MCF 10A (cell line): ENCODE results near the gene KCTD16. TPM values are rescaled to one million over a fixed set of nuclear protein-coding genes. Genes with fewer than 3 reads are reported as not detected.

Experiments used
- BruUV-seq: library from RNA; stranded (reverse); fragments of 400-500 nt; replicated peaks from 2 replicates; lab custom pipeline; 2021; lab: Mats Ljungman, UMichigan
- CTCF ChIA-PET: fragments of 300-600 bp; sonication (Branson Sonifier 250); formaldehyde crosslinking; extraction: SDS; loops from one replicate; lab custom pipeline; 2021; ENCODE audit warnings: antibody characterized with exemption, inconsistent platforms; lab: Yijun Ruan, JAX
- POLR2A ChIA-PET: fragments of 300-600, 350-650 bp; sonication (Branson Sonifier 250); formaldehyde crosslinking; extraction: SDS; loops from one replicate; lab custom pipeline; 2020; ENCODE audit warnings: antibody characterized with exemption, inconsistent platforms; lab: Yijun Ruan, JAX
- DNase-seq: peaks from one replicate; pipeline ENCODE4 v3.0.0-alpha.2; 2018; ENCODE audit not compliant: unreplicated experiment
- H3K27ac Mint-ChIP-seq: one replicate; pipeline ENCODE4 v1.8.0; 2022; ENCODE audit warnings: mild to moderate bottlenecking, low read depth, mixed read lengths; ENCODE audit not compliant: unreplicated experiment
- H3K27me3 Mint-ChIP-seq: one replicate; pipeline ENCODE4 v1.8.0; 2022; ENCODE audit warnings: mixed read lengths; ENCODE audit not compliant: insufficient read depth, unreplicated experiment
- H3K36me3 Mint-ChIP-seq: one replicate; pipeline ENCODE4 v1.8.0; 2022; ENCODE audit warnings: mild to moderate bottlenecking, moderate library complexity, mixed read lengths; ENCODE audit not compliant: insufficient read depth, unreplicated experiment
- H3K4me1 Mint-ChIP-seq: one replicate; pipeline ENCODE4 v1.8.0; 2022; ENCODE audit warnings: mixed read lengths; ENCODE audit not compliant: insufficient read depth, unreplicated experiment
- H3K4me3 Mint-ChIP-seq: one replicate; pipeline ENCODE4 v1.8.0; 2022; ENCODE audit warnings: mild to moderate bottlenecking, moderate library complexity, mixed read lengths; ENCODE audit not compliant: unreplicated experiment
- H3K9me3 Mint-ChIP-seq: one replicate; pipeline ENCODE4 v1.8.0; 2022; ENCODE audit warnings: mixed read lengths; ENCODE audit not compliant: unreplicated experiment
- intact Hi-C: fragments of 100-400 bp; cut with micrococcal nuclease; formaldehyde crosslinking; loops from 2 replicates; pipeline ENCODE4 v1.14.1; 2022
- total RNA-seq: library from RNA; stranded (reverse); gene quantifications from 2 replicates; pipeline ENCODE4 v1.2.3, GENCODE V29; 2022
- TF ChIP-seq, protein P1 (sequence below): fragments of 200-600 bp; IDR thresholded peaks from one replicate; pipeline ENCODE4 v1.8.0; 2022; ENCODE audit warnings: antibody characterized with exemption, mild to moderate bottlenecking; ENCODE audit not compliant: unreplicated experiment

KCTD16 gene
- total RNA-seq, 1 experiment from 2014 or later: 0.16 TPM

DNA sequence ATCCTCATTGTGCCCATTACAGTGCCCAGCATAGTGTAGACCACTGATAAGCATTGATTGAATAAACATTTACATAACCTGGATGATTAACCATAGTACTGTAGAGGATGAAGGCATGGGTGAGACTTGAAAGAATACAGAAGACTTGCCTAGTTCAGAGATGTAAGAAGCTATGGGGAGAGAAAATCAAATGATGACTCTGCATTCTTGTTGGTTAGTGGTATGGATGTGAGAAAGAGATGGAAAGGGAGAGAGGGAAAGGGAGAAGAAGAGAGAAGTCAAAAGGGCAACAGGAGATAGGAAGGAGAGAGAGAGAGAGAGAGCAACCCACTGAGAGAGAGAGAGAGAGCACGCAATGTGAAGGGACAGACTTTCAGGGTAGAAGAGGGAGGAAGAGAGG lies 27.0 kb upstream of the KCTD16 start:
- POLR2A ChIA-PET: interaction anchor here (0.7 to 1.1 kb wide), 5 partner anchors 9 to 1164 kb away, joined by 3 to 5 read pairs (median 4); no protein-coding TSS in a partner anchor

GRCh38 chr5:144144956-144145751 lies 25.5 kb upstream of the KCTD16 start:
- Mint-ChIP-seq H3K4me3 (no peak overlapping the region), H3K36me3 (no peaks in the 10 kb centered on the region), H3K27ac (no peak overlapping the region), H3K4me1 (peaks cover 15% of the 10 kb centered on the region), H3K9me3 (no peaks in the 10 kb centered on the region), H3K27me3 (no peaks in the 10 kb centered on the region)
- TF ChIP-seq, protein P1, sequence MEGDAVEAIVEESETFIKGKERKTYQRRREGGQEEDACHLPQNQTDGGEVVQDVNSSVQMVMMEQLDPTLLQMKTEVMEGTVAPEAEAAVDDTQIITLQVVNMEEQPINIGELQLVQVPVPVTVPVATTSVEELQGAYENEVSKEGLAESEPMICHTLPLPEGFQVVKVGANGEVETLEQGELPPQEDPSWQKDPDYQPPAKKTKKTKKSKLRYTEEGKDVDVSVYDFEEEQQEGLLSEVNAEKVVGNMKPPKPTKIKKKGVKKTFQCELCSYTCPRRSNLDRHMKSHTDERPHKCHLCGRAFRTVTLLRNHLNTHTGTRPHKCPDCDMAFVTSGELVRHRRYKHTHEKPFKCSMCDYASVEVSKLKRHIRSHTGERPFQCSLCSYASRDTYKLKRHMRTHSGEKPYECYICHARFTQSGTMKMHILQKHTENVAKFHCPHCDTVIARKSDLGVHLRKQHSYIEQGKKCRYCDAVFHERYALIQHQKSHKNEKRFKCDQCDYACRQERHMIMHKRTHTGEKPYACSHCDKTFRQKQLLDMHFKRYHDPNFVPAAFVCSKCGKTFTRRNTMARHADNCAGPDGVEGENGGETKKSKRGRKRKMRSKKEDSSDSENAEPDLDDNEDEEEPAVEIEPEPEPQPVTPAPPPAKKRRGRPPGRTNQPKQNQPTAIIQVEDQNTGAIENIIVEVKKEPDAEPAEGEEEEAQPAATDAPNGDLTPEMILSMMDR: no peak
- intact Hi-C loops: loop anchor here (5.0 to 10.0 kb wide), 4 partner anchors 158 to 1140 kb away; no protein-coding TSS in a partner anchor
- BruUV-seq: TSS peak; percentile 85
- DNase-seq: peak; percentile 56
- POLR2A ChIA-PET: interaction anchor here (1.0 kb wide), 3 partner anchors 8 to 223 kb away, joined by 3 to 5 read pairs (median 3); partner anchors contain the start of genes KCTD16 and YIPF5
- CTCF ChIA-PET: interaction anchor here (0.6 to 3.3 kb wide), 5 partner anchors 9 to 1605 kb away, joined by 3 to 13 read pairs (median 3); no protein-coding TSS in a partner anchor

More for the DNA sequence above, 27.0 kb upstream of the KCTD16 start:
- DNase-seq: no peak
- Mint-ChIP-seq H3K36me3 (no peaks in the 10 kb centered on the region), H3K9me3 (no peaks in the 10 kb centered on the region), H3K4me1 (peaks cover 15% of the 10 kb centered on the region), H3K27me3 (no peaks in the 10 kb centered on the region), H3K27ac (no peak overlapping the region), H3K4me3 (no peak overlapping the region)
- TF ChIP-seq, protein P1: no peak
- CTCF ChIA-PET: interaction anchor here (0.5 to 6.2 kb wide), 11 partner anchors 11 to 1047 kb away, joined by 3 to 71 read pairs (median 8); partner anchors contain the start of genes KCTD16 and YIPF5
- intact Hi-C loops: loop anchor here (2.0 to 10.0 kb wide), 5 partner anchors 156 to 1139 kb away; no protein-coding TSS in a partner anchor
- no TSS peak for BruUV-seq

DNA sequence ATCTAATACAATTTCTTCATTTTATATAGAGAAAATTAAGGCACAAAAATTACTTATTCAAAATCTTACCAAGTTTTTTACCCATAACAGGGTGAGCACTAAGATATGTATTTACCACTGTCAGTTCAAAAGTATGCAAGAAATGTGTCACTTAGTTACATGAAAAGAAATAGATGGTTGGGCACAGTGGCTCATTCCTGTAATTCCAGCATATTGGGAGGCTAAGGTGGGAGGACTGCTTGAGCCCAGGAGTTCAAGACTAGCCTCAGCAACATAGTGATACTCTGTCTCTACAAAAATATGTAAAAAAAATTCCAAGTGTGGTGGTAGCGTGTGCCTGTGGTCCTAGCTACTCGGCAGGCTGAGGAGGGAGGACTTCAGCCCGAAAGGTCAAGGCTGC lies 19.6 kb upstream of the KCTD16 start:
- H3K36me3 Mint-ChIP-seq: no peaks in the 10 kb centered on the region
- H3K4me1 Mint-ChIP-seq: no peaks in the 10 kb centered on the region
- no peak overlapping the region for H3K4me3 Mint-ChIP-seq
- ChIA-PET CTCF (no interaction called here), POLR2A (interaction anchor here (1.4 kb wide), 1 partner anchor 19 kb away, joined by 3 read pairs; the partner anchor contains the start of genes KCTD16 and YIPF5)
- no peak overlapping the region for H3K27ac Mint-ChIP-seq
- no TSS peak for BruUV-seq
- H3K9me3 Mint-ChIP-seq: no peaks in the 10 kb centered on the region
- DNase-seq: no peak
- TF ChIP-seq, protein P1: no peak
- no peaks in the 10 kb centered on the region for H3K27me3 Mint-ChIP-seq
- intact Hi-C loops: no loop called here

DNA sequence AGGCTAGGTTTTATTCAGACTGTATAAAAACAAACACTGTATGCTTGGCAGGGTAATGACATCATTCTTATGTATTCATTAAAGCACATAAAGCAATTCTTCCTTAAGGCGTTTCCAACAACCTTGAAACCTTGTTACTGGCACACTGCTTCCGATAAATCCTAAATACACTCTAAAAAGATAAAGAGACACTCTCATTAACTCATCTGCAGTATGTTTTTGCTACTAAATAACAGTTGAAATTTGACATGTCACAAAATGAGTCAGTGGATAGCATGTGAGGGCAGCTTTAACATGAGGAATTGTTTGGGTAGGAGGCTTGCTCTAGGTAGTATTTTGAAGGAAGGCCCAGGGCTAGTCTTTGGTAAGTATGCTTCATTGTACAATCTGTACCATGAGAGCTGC lies 13.9 kb upstream of the KCTD16 start:
- no peak for DNase-seq
- BruUV-seq: no TSS peak
- Mint-ChIP-seq H3K36me3 (peaks cover 47% of the 10 kb centered on the region), H3K4me3 (no peak overlapping the region), H3K27ac (peak overlapping the region; percentile 44), H3K27me3 (no peaks in the 10 kb centered on the region), H3K9me3 (no peaks in the 10 kb centered on the region), H3K4me1 (peaks cover 5% of the 10 kb centered on the region)
- ChIA-PET POLR2A (interaction anchor here (0.6 to 6.6 kb wide), 2 partner anchors 9 to 12 kb away, joined by 3 to 54 read pairs; partner anchors contain the start of genes KCTD16 and YIPF5), CTCF (interaction anchor here (1.8 kb wide), 1 partner anchor 15 kb away, joined by 6 read pairs; no protein-coding TSS in a partner anchor)
- intact Hi-C loops: no loop called here
- TF ChIP-seq, protein P1: no peak
